Activated naive CD4-positive, alpha-beta T cell treated with anti-CD3 and anti-CD28 coated beads for 36 hours (primary cell): Measurements from ENCODE around the gene SCGB3A2. TPM values are rescaled to one million over a fixed set of nuclear protein-coding genes. Genes with fewer than 3 reads are reported as not detected.

Experiments used
- CTCF ChIA-PET: fragments of 350-600 bp; sonication (Branson Sonifier 250); formaldehyde crosslinking; loops from one replicate; lab custom pipeline; 2021; ENCODE audit warnings: antibody characterized with exemption; lab: Charles Lee
- DNase-seq: peaks from one replicate; pipeline ENCODE4 v3.0.0-alpha.2; 2020
- H3K27ac Mint-ChIP-seq: one replicate; pipeline ENCODE4 v1.8.0; 2021; ENCODE audit warnings: mild to moderate bottlenecking, mixed read lengths
- H3K27me3 Mint-ChIP-seq: one replicate; pipeline ENCODE4 v1.8.0; 2021; ENCODE audit warnings: low read depth, mixed read lengths
- H3K36me3 Mint-ChIP-seq: one replicate; pipeline ENCODE4 v1.8.0; 2021; ENCODE audit warnings: low read depth, mixed read lengths
- H3K4me1 Mint-ChIP-seq: one replicate; pipeline ENCODE4 v1.8.0; 2021; ENCODE audit warnings: low read depth, mixed read lengths
- H3K4me3 Mint-ChIP-seq: one replicate; pipeline ENCODE4 v1.8.0; 2021; ENCODE audit warnings: mild to moderate bottlenecking, moderate library complexity, mixed read lengths
- H3K9me3 Mint-ChIP-seq: one replicate; pipeline ENCODE4 v1.8.0; 2021; ENCODE audit warnings: mixed read lengths
- intact Hi-C: fragments of 100-400 bp; cut with micrococcal nuclease; formaldehyde crosslinking; loops from one replicate; pipeline ENCODE4 v1.15.1; 2023
- total RNA-seq, 2 experiments: library from RNA; stranded (reverse); gene quantifications; one replicate each; pipeline ENCODE4 v1.2.3, GENCODE V29; 2021

The SCGB3A2 gene
- total RNA-seq, 2 experiments from 2014 or later, result not detected

GRCh38 chr5:147918899-147919298, 40.4 kb downstream of the SCGB3A2 start:
- H3K4me1 Mint-ChIP-seq, result no peaks in the 10 kb centered on the region
- DNase-seq, result no peak
- no peak overlapping the region for H3K27ac Mint-ChIP-seq
- no peaks in the 10 kb centered on the region for H3K9me3 Mint-ChIP-seq
- H3K27me3 Mint-ChIP-seq, result no peaks in the 10 kb centered on the region
- intact Hi-C loops, result no loop called here
- CTCF ChIA-PET, result no interaction called here
- no peak overlapping the region for H3K4me3 Mint-ChIP-seq
- no peaks in the 10 kb centered on the region for H3K36me3 Mint-ChIP-seq

DNA sequence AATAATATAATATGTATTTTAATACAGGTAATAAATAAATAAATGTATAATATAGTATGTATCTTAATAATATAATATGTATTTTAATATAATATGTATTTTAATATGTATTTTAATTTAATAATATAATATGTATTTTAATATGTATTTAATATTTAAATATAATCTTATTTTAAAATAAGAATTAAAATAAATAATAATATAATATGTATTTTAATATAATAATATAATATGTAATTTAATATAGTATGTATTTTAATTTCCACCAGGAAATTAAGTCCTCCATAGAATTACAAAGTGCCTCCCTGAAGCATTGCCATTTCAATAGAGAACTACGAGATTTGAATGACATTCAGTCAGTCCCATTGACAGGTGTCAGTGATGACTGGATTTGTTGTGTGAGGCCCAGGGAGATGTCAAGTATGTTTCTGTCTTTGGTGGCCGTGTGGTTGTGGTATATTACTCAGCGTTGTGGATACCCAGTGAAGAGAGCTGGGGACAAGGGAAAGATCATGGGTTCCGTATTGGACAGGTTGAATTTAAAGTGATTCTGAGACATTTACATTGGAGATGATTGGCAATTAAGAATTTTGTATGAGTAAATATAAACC, 42.0 kb downstream of the SCGB3A2 start:
- DNase-seq, result no peak
- H3K4me1 Mint-ChIP-seq, result no peaks in the 10 kb centered on the region
- H3K27me3 Mint-ChIP-seq, result no peaks in the 10 kb centered on the region
- no peak overlapping the region for H3K4me3 Mint-ChIP-seq
- no peak overlapping the region for H3K27ac Mint-ChIP-seq
- H3K9me3 Mint-ChIP-seq, result no peaks in the 10 kb centered on the region
- CTCF ChIA-PET, result no interaction called here
- no peaks in the 10 kb centered on the region for H3K36me3 Mint-ChIP-seq
- intact Hi-C loops, result no loop called here

DNA sequence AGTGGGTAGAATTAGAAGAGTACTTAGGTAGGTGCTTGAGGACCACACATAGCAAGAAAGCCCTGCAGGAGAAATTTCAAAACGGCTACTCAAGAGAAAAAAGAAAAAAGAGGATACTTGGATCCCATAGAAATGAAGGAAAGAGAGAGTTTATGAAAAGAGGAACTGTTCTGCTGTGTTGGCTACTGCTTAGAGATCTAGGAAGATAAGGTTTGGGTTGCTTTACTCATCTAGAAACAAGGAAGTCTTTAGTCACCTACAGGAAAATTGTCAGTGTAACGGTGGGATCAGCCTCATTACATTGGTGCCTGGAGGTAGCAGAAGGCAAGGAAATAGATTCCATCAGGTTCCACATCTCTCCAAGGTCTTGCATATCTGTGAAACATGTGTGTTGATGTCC, 42.6 kb downstream of the SCGB3A2 start:
- intact Hi-C loops, result no loop called here
- H3K27ac Mint-ChIP-seq, result no peak overlapping the region
- CTCF ChIA-PET, result no interaction called here
- no peaks in the 10 kb centered on the region for H3K27me3 Mint-ChIP-seq
- DNase-seq, result no peak
- no peaks in the 10 kb centered on the region for H3K9me3 Mint-ChIP-seq
- no peak overlapping the region for H3K4me3 Mint-ChIP-seq
- H3K4me1 Mint-ChIP-seq, result no peaks in the 10 kb centered on the region
- H3K36me3 Mint-ChIP-seq, result no peaks in the 10 kb centered on the region

DNA sequence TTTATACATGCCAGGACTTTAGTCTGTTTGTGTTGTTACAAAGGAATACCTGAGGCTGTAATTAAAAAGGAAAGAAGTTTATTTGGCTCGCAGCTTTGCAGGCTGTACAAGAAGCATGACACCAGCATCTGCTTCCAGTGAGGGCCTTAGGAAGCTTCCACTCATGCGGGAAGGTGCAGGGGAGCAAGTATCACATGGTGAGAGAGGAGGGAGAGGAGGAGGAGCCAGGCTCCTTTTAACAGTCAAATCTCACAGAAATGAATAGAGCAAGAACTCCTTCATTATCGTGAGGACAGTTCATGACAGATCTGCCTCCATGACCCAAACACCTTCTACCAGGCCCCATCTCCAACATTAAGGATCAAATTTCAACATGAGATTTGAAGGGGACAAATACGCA, 46.5 kb downstream of the SCGB3A2 start:
- Mint-ChIP-seq H3K4me3 (no peak overlapping the region), H3K9me3 (no peaks in the 10 kb centered on the region), H3K36me3 (no peaks in the 10 kb centered on the region), H3K27me3 (no peaks in the 10 kb centered on the region), H3K27ac (no peak overlapping the region), H3K4me1 (no peaks in the 10 kb centered on the region)
- intact Hi-C loops, result no loop called here
- DNase-seq, result no peak
- CTCF ChIA-PET, result no interaction called here

DNA sequence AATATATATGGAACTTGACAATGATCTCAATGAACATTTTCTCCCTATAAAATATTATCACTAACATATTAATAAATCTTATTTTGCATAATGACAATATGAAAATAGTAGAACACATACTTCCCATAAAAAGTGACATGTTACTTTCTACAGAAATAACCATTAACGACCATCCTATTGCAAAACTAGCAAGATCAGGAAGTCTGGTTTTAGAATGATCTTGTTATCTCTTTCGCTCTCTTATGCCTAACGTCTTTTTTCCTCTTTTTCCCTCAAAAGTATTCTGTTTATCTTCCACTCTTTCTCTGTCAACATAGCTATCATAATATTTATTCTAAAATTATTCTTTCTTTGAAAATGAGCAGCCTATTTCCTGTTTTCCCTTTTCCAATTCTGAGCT, 49.4 kb downstream of the SCGB3A2 start:
- CTCF ChIA-PET, result no interaction called here
- Mint-ChIP-seq H3K27me3 (no peaks in the 10 kb centered on the region), H3K9me3 (no peaks in the 10 kb centered on the region), H3K36me3 (no peaks in the 10 kb centered on the region), H3K4me3 (no peak overlapping the region), H3K4me1 (no peaks in the 10 kb centered on the region), H3K27ac (no peak overlapping the region)
- intact Hi-C loops, result no loop called here
- DNase-seq, result no peak

DNA sequence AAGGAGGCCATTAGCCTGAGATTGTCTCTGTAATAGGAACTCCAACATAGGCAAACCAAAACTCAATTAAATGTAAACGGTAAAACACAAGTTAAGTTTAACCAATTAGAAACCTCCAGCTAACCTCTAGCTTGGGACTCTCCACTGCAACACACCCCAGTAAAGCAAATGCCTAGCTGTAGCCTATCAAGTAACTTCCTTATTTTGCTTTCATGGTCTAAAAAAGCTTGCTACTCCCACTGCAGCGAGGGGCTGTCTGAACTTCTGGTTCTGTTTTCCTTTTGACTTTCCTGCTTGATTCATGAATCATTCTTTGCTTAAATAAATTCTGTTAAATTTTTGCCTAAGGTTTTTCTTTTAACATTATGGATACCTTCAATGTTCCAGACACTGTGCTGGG, 52.3 kb downstream of the SCGB3A2 start:
- H3K4me1 Mint-ChIP-seq, result no peaks in the 10 kb centered on the region
- no peak overlapping the region for H3K4me3 Mint-ChIP-seq
- DNase-seq, result no peak
- H3K27me3 Mint-ChIP-seq, result no peaks in the 10 kb centered on the region
- CTCF ChIA-PET, result no interaction called here
- intact Hi-C loops, result loop anchor here (10.0 kb wide), 1 partner anchor 306 kb away; no protein-coding TSS in a partner anchor
- no peaks in the 10 kb centered on the region for H3K9me3 Mint-ChIP-seq
- no peaks in the 10 kb centered on the region for H3K36me3 Mint-ChIP-seq
- H3K27ac Mint-ChIP-seq, result no peak overlapping the region

Other genes with a start within 250 kb of the SCGB3A2 start
- gene JAKMIP2, start 96.0 kb upstream of the SCGB3A2 start, total RNA-seq, result under 1 TPM; 0.14 to 0.17 TPM
- not detected for gene SPINK1, start 47.0 kb upstream of the SCGB3A2 start, total RNA-seq
- gene C5orf46, start 27.8 kb downstream of the SCGB3A2 start, total RNA-seq, result not detected
- not detected for gene SPINK5, start 185.3 kb downstream of the SCGB3A2 start, total RNA-seq